ENCODE results near the gene SCN9A.

DNA sequence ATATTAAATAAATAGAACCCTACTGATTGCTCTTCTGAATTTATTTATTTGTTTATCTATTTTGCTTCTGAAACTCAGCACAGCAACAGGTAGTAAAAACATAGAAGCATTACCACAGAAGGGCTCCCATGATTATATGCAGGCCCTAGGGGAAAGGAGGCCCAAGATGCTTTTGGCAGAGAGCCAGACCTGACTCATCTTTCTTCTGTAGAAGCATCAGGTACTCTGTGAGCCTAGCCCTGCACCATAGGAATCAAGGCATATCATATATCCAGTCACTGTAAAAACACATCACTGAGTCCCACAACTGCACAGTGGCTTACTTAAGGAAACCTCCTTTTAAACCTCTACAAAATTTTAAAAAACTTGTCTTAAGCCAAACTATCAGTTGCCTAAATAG, 1.8 kb downstream of the SCN9A start:
- no peak for TF ChIP-seq SMC3 (conservative IDR thresholded peaks at IDR 0.05; ENCODE audit: insufficient read depth, low read depth, low read length)
- TF ChIP-seq, protein P1, sequence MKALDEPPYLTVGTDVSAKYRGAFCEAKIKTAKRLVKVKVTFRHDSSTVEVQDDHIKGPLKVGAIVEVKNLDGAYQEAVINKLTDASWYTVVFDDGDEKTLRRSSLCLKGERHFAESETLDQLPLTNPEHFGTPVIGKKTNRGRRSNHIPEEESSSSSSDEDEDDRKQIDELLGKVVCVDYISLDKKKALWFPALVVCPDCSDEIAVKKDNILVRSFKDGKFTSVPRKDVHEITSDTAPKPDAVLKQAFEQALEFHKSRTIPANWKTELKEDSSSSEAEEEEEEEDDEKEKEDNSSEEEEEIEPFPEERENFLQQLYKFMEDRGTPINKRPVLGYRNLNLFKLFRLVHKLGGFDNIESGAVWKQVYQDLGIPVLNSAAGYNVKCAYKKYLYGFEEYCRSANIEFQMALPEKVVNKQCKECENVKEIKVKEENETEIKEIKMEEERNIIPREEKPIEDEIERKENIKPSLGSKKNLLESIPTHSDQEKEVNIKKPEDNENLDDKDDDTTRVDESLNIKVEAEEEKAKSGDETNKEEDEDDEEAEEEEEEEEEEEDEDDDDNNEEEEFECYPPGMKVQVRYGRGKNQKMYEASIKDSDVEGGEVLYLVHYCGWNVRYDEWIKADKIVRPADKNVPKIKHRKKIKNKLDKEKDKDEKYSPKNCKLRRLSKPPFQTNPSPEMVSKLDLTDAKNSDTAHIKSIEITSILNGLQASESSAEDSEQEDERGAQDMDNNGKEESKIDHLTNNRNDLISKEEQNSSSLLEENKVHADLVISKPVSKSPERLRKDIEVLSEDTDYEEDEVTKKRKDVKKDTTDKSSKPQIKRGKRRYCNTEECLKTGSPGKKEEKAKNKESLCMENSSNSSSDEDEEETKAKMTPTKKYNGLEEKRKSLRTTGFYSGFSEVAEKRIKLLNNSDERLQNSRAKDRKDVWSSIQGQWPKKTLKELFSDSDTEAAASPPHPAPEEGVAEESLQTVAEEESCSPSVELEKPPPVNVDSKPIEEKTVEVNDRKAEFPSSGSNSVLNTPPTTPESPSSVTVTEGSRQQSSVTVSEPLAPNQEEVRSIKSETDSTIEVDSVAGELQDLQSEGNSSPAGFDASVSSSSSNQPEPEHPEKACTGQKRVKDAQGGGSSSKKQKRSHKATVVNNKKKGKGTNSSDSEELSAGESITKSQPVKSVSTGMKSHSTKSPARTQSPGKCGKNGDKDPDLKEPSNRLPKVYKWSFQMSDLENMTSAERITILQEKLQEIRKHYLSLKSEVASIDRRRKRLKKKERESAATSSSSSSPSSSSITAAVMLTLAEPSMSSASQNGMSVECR (CRISPR knock-in tag; IDR thresholded peaks at IDR 0.05) = no peak
- TF ChIP-seq RBM34 (IDR thresholded peaks at IDR 0.05; ENCODE audit: borderline replicate concordance, insufficient read depth, low read length) = no peak
- no peak for TF ChIP-seq RBM17 (IDR thresholded peaks at IDR 0.05; ENCODE audit: borderline replicate concordance, low read depth, low read length)
- no peak for TF ChIP-seq ZBTB7A (IDR thresholded peaks at IDR 0.05; ENCODE audit: borderline replicate concordance, control insufficient read depth, low read depth, low read length)
- no peak for TF ChIP-seq RFX5 (IDR thresholded peaks at IDR 0.05; ENCODE audit: low read depth, low read length)
- no peak for TF ChIP-seq ZC3H11A (IDR thresholded peaks at IDR 0.05; ENCODE audit: low read depth, low read length)
